GM12864 (cell line): Measurements from ENCODE around the gene MAS1.
"Not testable (repeated sequence)": the region's sequence is repeated elsewhere in the genome, so short reads cannot be mapped to it uniquely, and the experiment has no call there.

ENCODE experiments used
- DNase-seq: peaks from one replicate; pipeline ENCODE4 v3.0.0-alpha.2; 2011; ENCODE audit warnings: low read depth
- H3K4me3 ChIP-seq: 2 replicates; pipeline ENCODE4 v1.5.1; 2011; ENCODE audit warnings: mild to moderate bottlenecking, low read depth, low read length, control low read depth
- CTCF ChIP-seq: IDR thresholded peaks from 2 replicates; pipeline ENCODE4 v1.5.1; 2011; ENCODE audit warnings: low read depth, mild to moderate bottlenecking, moderate library complexity, low read length, control low read depth, inconsistent platforms; ENCODE audit errors: missing control alignments

Gene MAS1

GRCh38 chr6:159890792-159891191 lies at the start of gene MAS1:
Gene MAS1 (plus strand): TSS chr6:159890988. CDS start chr6:159906956, 15,968 bp downstream.
- no peak for DNase-seq
- TF ChIP-seq CTCF: no peak
- no peak within 1 kb of the TSS for H3K4me3 ChIP-seq

GRCh38 chr6:159842035-159842434 lies 48.8 kb upstream of the MAS1 start:
- no peak overlapping the region for H3K4me3 ChIP-seq
- no peak for DNase-seq
- TF ChIP-seq CTCF: no peak

GRCh38 chr6:159844737-159845645 lies 45.8 kb upstream of the MAS1 start:
- DNase-seq: no peak
- no peak overlapping the region for H3K4me3 ChIP-seq
- no peak for TF ChIP-seq CTCF

GRCh38 chr6:159848552-159848951 lies 42.2 kb upstream of the MAS1 start:
- DNase-seq, H3K4me3 ChIP-seq: not testable (repeated sequence)

GRCh38 chr6:159849851-159850250 lies 40.9 kb upstream of the MAS1 start:
- not testable (repeated sequence) for H3K4me3 ChIP-seq, DNase-seq

GRCh38 chr6:159852877-159853276 lies 37.9 kb upstream of the MAS1 start:
- no peak overlapping the region for H3K4me3 ChIP-seq
- peak; percentile 38 for TF ChIP-seq CTCF
- no peak for DNase-seq

- DNase-seq: no peak
- no peak for TF ChIP-seq CTCF
- H3K4me3 ChIP-seq: no peak overlapping the region
These were observed 37.0 kb upstream of the MAS1 start for GRCh38 chr6:159853754-159854153.

- no peak overlapping the region for H3K4me3 ChIP-seq
- DNase-seq: no peak
- TF ChIP-seq CTCF: no peak
These were observed 35.8 kb upstream of the MAS1 start for GRCh38 chr6:159854959-159855358.
